HG03439 (cell line): Measurements from ENCODE around the gene HBQ1.
"Not testable (repeated sequence)": the region's sequence is repeated elsewhere in the genome, so short reads cannot be mapped to it uniquely, and the experiment has no call there.

ENCODE experiments used
- ATAC-seq: cut with Tn5 transposase; IDR thresholded peaks from one replicate; pipeline ENCODE4 v1.9.1; 2021; ENCODE audit warnings: mild to moderate bottlenecking, moderate library complexity; ENCODE audit not compliant: unreplicated experiment

HBQ1 gene

DNA sequence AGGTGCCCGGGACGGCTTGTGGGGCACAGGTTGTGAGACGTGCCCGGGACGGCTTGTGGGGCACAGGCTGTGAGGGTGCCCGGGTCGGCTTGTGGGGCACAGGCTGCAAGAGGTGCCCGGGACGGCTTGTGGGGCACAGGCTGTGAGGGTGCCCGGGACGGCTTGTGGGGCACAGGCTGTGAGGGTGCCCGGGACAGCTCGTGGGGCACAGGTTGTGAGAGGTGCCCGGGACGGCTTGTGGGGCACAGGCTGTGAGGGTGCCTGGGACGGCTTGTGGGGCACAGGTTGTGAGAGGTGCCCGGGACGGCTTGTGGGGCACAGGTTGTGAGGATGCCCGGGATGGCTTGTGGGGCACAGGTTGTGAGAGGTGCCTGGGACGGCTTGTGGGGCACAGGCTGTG, 20.0 kb upstream of the HBQ1 start:
- ATAC-seq = not testable (repeated sequence)

DNA sequence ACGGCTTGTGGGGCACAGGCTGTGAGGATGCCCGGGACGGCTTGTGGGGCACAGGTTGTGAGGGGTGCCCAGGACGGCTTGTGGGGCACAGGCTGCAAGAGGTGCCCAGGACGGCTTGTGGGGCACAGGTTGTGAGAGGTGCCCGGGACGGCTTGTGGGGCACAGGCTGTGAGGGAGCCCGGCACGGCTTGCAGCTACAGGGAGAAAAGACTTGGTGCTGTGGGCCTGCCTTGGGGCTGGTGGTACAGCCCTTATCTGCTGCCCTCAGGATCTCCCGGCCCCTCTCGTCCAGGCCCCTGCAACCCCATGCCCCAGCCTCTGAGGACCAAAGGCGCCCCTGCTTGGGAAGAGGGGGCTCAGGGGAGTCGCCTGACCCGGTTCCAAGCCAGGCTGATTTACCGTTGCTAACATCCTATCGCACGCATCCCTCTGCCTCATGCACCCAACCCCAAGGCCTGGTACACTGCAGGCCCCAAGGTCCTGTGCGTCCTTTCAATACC, 19.5 kb upstream of the HBQ1 start:
- no peak for ATAC-seq

DNA sequence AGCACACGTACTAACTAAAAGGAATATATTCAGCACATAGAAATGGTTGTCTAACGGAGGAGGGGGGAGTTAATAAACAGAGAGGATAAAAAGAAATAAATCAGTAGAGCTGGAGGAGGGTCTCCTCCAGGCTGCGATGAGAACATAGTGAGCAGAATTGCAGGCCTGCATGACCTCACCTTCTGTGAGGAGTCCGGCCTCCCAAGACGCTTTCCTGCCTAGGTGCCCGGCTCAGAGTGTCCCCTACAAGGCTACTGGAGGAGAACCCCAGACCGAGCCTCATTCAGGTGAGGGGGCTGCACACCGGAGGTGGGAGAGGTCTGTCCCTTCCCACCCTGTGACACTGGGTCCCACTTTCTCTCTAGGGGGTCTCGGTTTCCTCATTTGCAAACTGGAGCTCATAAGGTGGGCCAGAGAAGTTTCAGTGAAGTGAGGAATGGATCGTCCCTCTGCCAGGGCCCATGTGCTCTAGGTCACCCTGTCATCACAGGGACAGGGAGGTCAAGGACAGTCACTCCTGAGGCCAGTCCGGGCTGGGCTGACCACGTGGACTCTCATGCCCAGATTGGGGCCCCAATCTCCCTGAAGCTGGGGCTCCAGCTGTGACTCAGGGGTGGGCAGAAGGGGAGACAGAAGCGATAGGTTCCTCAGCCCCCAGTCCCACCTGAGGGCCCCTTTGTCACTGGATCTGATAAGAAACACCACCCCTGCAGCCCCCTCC, 17.8 kb upstream of the HBQ1 start:
- no peak for ATAC-seq

- not testable (repeated sequence) for ATAC-seq
These were observed 17.1 kb upstream of the HBQ1 start for GRCh38 chr16:163139-163538.

GRCh38 chr16:163696-164095, 16.6 kb upstream of the HBQ1 start:
- not testable (repeated sequence) for ATAC-seq

DNA sequence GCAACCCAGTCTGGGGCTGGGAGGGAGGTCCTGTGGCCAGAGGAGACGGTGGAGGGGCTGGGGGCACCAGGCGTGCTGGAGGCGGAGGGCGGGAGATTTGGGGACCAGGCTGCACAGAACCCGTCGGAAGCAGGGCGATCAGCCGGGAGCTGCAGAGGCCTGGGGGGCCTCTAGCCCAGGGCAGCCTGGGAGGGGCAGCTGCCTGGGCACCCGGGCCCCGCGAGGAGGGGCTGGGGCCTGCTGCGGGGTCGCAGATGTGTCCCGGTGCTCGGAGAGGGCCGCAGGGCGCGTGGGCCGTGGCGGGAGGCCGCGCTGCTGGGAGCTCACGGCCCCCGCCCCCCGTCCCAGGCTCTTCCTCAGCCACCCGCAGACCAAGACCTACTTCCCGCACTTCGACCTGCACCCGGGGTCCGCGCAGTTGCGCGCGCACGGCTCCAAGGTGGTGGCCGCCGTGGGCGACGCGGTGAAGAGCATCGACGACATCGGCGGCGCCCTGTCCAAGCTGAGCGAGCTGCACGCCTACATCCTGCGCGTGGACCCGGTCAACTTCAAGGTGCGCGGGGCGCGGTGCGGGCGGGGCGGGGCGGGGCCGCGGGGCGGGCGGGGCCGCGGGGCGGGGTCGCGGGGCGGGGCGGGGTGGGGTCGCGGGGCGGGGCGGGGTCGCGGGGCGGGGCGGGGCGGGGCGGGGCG, 16.0 kb upstream of the HBQ1 start:
- ATAC-seq = not testable (repeated sequence)

DNA sequence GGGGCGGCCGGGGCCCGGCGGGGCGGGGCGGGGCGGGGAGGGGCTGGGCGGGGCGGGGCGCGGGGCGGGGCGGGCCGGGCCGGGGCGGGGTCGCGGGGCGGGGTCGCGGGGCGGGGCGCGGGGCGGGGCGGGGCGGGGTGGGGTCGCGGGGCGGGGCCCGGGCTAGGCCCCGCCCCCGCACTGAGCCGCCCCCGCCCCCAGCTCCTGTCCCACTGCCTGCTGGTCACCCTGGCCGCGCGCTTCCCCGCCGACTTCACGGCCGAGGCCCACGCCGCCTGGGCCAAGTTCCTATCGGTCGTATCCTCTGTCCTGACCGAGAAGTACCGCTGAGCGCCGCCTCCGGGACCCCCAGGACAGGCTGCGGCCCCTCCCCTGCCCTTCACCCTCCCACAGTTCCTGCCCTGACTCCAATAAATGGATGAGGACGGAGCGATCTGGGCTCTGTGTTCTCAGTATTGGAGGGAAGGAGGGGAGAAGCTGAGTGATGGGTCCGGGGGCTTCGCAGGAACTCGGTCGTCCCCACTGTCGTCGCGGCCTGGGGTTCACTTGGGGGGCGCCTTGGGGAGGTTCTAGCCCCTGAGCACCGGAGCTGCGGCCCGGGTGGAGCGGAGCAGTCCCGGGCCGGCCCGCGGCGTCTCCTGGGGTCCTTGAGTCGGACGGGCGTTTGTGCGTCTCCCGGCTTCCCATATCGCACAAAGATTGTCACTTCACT, 15.3 kb upstream of the HBQ1 start:
- no peak for ATAC-seq

DNA sequence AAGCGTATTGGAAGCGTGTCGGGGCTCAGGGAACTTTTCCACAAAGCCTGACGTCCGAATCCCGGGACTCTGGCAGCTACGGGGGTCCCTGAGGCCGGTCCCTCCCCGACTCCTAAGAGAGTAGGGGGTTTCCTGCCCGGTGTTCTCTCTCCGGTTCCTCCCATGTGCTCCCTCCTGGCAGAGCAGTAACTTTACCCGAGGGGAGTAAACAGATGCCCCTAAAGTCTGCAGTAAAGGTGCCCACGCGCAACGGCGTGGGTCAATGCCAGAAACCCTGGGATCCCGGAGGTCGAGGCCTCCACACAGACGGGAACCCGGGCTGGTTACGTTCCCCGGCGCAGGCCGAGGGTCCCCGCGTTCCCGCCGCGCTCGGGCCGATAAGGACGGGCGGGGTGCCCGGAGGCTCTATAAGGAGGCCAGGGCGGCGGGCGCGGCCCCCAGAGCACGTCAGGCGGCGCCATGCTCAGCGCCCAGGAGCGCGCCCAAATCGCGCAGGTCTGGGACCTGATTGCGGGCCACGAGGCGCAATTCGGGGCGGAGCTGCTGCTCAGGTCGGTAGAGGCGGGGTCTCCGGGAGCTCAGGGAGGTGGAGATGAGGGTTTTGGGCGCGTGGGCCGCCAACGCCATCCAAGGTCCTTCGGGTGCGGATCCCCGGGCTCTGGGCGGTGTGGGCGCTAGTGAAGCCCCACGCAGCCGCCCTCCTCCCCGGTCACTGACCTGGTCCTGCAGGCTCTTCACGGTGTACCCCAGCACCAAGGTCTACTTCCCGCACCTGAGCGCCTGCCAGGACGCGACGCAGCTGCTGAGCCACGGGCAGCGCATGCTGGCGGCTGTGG, 14.5 kb upstream of the HBQ1 start, which contains the start of gene HBM:
HBM (plus strand) TSS at position 440 of the 836 bp plus-strand sequence; CDS start at position 460, 20 bp downstream.
- ATAC-seq = no peak

GRCh38 chr16:166375-167121, 13.7 kb upstream of the HBQ1 start:
- ATAC-seq = no peak

DNA sequence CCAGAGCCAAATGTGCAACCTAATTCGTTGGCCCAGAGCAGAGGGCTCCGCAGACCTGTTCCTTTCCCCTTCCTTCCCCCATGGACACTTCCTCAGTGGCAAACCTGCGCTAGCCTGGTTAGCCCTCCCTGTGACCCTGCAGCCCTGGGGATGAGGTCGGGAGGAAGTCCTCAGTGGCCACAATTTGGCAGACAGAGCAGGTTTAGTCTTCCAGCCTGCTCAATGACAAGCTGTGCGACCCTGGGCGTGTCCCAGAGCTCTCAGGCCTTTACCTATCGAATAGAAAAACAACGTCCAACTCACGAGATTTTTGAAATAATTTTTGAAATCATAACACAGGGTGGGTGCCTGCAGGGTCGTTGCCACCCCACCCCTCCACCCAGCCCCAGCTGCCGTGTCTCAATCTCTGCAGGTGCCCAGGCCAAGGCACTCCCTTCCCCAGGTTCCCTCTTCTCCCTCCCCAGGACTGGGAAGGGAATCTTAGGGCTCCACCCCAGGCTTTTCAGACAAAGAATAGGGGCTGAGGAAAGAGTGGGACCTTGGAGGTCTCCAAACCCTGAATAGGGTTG, 13.1 kb upstream of the HBQ1 start:
- no peak for ATAC-seq

DNA sequence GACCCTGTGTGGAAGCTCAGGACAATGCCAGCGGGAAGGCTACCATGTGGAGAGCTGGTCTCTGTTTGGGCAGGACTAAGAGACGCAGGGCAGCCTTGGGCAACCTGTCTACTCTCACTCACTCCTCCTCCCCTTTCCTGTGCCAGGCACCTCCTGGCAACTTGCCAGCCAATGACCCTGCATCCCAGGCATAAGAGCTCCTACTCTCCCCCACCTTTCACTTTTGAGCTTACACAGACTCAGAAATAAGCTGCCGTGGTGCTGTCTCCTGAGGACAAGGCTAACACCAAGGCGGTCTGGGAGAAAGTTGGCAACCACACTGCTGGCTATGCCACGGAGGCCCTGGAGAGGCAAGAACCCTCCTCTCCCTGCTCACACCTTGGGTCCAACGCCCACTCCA, 11.8 kb upstream of the HBQ1 start:
- ATAC-seq = no peak

DNA sequence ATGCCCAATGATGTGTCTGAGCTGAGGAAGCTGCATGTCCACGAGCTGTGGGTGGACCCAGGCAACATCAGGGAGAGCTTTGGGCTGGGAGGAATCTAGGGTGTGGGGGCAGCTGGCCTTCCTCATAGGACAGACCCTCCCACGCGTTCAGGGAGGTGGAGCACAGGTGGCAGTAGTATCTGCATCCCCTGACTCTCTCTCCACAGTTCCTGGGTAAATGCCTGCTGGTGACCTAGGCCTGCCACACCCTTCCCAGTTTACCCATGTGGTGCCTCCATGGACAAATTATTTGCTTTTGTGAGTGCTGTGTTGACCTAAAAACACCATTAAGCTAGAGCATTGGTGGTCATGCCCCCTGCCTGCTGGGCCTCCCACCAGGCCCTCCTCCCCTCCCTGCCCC, 11.2 kb upstream of the HBQ1 start:
- no peak for ATAC-seq

DNA sequence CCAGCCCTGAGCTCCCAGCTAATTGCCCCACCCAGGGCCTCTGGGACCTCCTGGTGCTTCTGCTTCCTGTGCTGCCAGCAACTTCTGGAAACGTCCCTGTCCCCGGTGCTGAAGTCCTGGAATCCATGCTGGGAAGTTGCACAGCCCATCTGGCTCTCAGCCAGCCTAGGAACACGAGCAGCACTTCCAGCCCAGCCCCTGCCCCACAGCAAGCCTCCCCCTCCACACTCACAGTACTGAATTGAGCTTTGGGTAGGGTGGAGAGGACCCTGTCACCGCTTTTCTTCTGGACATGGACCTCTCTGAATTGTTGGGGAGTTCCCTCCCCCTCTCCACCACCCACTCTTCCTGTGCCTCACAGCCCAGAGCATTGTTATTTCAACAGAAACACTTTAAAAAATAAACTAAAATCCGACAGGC, 10.2 kb upstream of the HBQ1 start:
- ATAC-seq = not testable (repeated sequence)

DNA sequence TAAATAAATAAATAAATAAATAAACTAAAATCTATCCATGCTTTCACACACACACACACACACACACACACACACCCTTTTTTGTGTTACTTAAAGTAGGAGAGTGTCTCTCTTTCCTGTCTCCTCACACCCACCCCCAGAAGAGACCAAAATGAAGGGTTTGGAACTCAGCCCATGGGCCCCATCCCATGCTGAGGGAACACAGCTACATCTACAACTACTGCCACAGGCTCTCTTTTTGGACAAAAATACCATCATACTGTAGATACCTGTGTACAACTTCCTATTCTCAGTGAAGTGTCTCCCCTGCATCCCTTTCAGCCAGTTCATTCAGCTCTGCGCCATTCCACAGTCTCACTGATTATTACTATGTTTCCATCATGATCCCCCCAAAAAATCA, 9.5 kb upstream of the HBQ1 start:
- no peak for ATAC-seq

DNA sequence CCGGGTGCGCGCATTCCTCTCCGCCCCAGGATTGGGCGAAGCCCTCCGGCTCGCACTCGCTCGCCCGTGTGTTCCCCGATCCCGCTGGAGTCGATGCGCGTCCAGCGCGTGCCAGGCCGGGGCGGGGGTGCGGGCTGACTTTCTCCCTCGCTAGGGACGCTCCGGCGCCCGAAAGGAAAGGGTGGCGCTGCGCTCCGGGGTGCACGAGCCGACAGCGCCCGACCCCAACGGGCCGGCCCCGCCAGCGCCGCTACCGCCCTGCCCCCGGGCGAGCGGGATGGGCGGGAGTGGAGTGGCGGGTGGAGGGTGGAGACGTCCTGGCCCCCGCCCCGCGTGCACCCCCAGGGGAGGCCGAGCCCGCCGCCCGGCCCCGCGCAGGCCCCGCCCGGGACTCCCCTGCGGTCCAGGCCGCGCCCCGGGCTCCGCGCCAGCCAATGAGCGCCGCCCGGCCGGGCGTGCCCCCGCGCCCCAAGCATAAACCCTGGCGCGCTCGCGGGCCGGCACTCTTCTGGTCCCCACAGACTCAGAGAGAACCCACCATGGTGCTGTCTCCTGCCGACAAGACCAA, 7.8 kb upstream of the HBQ1 start, which contains the start of gene HBA2:
HBA2 (plus strand) TSS at position 503 of the 568 bp plus-strand sequence; CDS start at position 540, 37 bp downstream.
- ATAC-seq = not testable (repeated sequence)

- ATAC-seq = not testable (repeated sequence)
These were observed 6.9 kb upstream of the HBQ1 start for GRCh38 chr16:173211-173854.

DNA sequence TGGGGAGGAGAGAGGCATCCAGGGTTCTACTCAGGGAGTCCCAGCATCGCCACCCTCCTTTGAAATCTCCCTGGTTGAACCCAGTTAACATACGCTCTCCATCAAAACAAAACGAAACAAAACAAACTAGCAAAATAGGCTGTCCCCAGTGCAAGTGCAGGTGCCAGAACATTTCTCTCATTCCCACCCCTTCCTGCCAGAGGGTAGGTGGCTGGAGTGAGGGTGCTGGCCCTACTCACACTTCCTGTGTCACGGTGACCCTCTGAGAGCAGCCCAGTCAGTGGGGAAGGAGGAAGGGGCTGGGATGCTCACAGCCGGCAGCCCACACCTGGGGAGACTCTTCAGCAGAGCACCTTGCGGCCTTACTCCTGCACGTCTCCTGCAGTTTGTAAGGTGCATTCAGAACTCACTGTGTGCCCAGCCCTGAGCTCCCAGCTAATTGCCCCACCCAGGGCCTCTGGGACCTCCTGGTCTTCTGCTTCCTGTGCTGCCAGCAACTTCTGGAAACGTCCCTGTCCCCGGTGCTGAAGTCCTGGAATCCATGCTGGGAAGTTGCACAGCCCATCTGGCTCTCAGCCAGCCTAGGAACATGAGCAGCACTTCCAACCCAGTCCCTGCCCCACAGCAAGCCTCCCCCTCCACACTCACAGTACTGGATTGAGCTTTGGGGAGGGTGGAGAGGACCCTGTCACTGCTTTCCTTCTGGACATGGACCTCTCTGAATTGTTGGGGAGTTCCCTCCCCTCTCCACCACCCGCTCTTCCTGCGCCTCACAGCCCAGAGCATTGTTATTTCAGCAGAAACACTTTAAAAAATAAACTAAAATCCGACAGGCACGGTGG, 6.1 kb upstream of the HBQ1 start:
- ATAC-seq = not testable (repeated sequence)
